Type B pancreatic cell (in vitro differentiated cells): ENCODE measurements around the gene CDKL2. TPM values are rescaled to one million over a fixed set of nuclear protein-coding genes. Genes with fewer than 3 reads are reported as not detected.
"Not testable (repeated sequence)": the region's sequence is repeated elsewhere in the genome, so short reads cannot be mapped to it uniquely, and the experiment has no call there.

Experiments used
- DNase-seq: peaks from one replicate; pipeline ENCODE4 v3.0.0; 2021; ENCODE audit warnings: mixed read lengths; ENCODE audit not compliant: unreplicated experiment; ENCODE audit errors: extremely low spot score
- H3K27ac Mint-ChIP-seq: 2 replicates; pipeline ENCODE4 v1.8.0; 2021; ENCODE audit warnings: mild to moderate bottlenecking, mixed read lengths
- H3K27me3 Mint-ChIP-seq: 2 replicates; pipeline ENCODE4 v1.8.0; 2021; ENCODE audit warnings: mixed read lengths
- H3K36me3 Mint-ChIP-seq: 2 replicates; pipeline ENCODE4 v1.8.0; 2021; ENCODE audit warnings: mixed read lengths
- H3K4me1 Mint-ChIP-seq: one replicate; pipeline ENCODE4 v1.8.0; 2021; ENCODE audit warnings: mixed read lengths; ENCODE audit not compliant: unreplicated experiment
- H3K4me3 Mint-ChIP-seq: 2 replicates; pipeline ENCODE4 v1.8.0; 2021; ENCODE audit warnings: mild to moderate bottlenecking, mixed read lengths
- H3K9me3 Mint-ChIP-seq: 2 replicates; pipeline ENCODE4 v1.8.0; 2021; ENCODE audit warnings: mixed read lengths
- total RNA-seq: library from RNA; stranded (reverse); gene quantifications from 2 replicates; pipeline ENCODE4 v1.2.1, GENCODE V29; 2021; ENCODE audit warnings: low replicate concordance
- TF ChIP-seq, protein P1 (sequence below): fragments of 200-600 bp; sonication (generic); conservative IDR thresholded peaks from 2 replicates; pipeline ENCODE4 v1.5.0; 2021; ENCODE audit warnings: antibody characterized with exemption, mild to moderate bottlenecking

The CDKL2 gene
- total RNA-seq, 1 donor from 2014 or later, result 2.6 TPM

- TF ChIP-seq, protein P1, sequence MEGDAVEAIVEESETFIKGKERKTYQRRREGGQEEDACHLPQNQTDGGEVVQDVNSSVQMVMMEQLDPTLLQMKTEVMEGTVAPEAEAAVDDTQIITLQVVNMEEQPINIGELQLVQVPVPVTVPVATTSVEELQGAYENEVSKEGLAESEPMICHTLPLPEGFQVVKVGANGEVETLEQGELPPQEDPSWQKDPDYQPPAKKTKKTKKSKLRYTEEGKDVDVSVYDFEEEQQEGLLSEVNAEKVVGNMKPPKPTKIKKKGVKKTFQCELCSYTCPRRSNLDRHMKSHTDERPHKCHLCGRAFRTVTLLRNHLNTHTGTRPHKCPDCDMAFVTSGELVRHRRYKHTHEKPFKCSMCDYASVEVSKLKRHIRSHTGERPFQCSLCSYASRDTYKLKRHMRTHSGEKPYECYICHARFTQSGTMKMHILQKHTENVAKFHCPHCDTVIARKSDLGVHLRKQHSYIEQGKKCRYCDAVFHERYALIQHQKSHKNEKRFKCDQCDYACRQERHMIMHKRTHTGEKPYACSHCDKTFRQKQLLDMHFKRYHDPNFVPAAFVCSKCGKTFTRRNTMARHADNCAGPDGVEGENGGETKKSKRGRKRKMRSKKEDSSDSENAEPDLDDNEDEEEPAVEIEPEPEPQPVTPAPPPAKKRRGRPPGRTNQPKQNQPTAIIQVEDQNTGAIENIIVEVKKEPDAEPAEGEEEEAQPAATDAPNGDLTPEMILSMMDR, result no peak
- no peaks in the 10 kb centered on the region for H3K27me3 Mint-ChIP-seq
- H3K4me1 Mint-ChIP-seq, result no peaks in the 10 kb centered on the region
- H3K4me3 Mint-ChIP-seq, result no peak overlapping the region
- no peak for DNase-seq
- peaks cover 4% of the 10 kb centered on the region for H3K36me3 Mint-ChIP-seq
- H3K9me3 Mint-ChIP-seq, result no peaks in the 10 kb centered on the region
- no peak overlapping the region for H3K27ac Mint-ChIP-seq
Measured at GRCh38 chr4:75542824-75543223, 87.5 kb downstream of the CDKL2 start.

GRCh38 chr4:75537308-75537707 lies 93.0 kb downstream of the CDKL2 start:
- H3K36me3 Mint-ChIP-seq, result peaks cover 15% of the 10 kb centered on the region
- not testable (repeated sequence) for DNase-seq, H3K4me1 Mint-ChIP-seq

GRCh38 chr4:75533926-75534325 lies 96.4 kb downstream of the CDKL2 start:
- not testable (repeated sequence) for H3K27ac Mint-ChIP-seq, H3K4me3 Mint-ChIP-seq, H3K27me3 Mint-ChIP-seq, H3K4me1 Mint-ChIP-seq, DNase-seq
- H3K9me3 Mint-ChIP-seq, result peaks cover 14% of the 10 kb centered on the region
- H3K36me3 Mint-ChIP-seq, result peaks cover 41% of the 10 kb centered on the region

More at GRCh38 chr4:75537308-75537707, 93.0 kb downstream of the CDKL2 start:
- H3K27ac Mint-ChIP-seq, H3K9me3 Mint-ChIP-seq, H3K27me3 Mint-ChIP-seq, H3K4me3 Mint-ChIP-seq: not testable (repeated sequence)

- not testable (repeated sequence) for H3K27ac Mint-ChIP-seq, H3K27me3 Mint-ChIP-seq, H3K4me1 Mint-ChIP-seq, H3K4me3 Mint-ChIP-seq, DNase-seq
- peaks cover 14% of the 10 kb centered on the region for H3K9me3 Mint-ChIP-seq
- peaks cover 38% of the 10 kb centered on the region for H3K36me3 Mint-ChIP-seq
Measured at GRCh38 chr4:75533339-75533887, 96.9 kb downstream of the CDKL2 start.

DNA sequence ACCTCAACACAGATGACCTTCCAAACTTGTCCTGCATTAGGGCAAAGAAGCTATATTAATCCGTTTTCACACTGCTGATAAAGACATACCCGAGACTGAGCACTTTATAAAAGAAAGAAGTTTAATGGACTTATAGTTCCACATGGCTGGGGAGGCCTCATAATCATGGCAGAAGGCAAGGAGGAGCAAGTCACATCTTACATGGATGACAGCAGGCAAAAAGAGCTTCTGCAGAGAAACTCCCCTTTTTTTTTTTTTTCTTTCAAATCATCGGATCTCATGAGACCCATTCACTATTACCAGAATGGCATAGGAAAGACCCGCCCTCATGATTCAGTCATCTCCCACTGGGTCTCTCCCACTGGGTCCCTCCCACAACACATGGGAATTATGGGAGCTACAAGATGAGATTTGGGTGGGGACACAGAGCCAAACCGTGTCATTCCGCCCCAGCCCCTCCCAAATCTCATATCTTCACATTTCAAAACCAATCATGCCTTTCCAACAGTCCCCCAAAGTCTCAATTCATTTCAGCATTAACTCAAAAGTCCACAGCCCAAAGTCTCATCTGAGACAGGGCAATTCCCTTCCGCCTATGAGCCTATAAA lies 98.7 kb downstream of the CDKL2 start:
- H3K27me3 Mint-ChIP-seq, H3K27ac Mint-ChIP-seq, H3K4me1 Mint-ChIP-seq, H3K4me3 Mint-ChIP-seq, DNase-seq: not testable (repeated sequence)
- Mint-ChIP-seq H3K9me3 (peaks cover 14% of the 10 kb centered on the region), H3K36me3 (peaks cover 41% of the 10 kb centered on the region)

DNA sequence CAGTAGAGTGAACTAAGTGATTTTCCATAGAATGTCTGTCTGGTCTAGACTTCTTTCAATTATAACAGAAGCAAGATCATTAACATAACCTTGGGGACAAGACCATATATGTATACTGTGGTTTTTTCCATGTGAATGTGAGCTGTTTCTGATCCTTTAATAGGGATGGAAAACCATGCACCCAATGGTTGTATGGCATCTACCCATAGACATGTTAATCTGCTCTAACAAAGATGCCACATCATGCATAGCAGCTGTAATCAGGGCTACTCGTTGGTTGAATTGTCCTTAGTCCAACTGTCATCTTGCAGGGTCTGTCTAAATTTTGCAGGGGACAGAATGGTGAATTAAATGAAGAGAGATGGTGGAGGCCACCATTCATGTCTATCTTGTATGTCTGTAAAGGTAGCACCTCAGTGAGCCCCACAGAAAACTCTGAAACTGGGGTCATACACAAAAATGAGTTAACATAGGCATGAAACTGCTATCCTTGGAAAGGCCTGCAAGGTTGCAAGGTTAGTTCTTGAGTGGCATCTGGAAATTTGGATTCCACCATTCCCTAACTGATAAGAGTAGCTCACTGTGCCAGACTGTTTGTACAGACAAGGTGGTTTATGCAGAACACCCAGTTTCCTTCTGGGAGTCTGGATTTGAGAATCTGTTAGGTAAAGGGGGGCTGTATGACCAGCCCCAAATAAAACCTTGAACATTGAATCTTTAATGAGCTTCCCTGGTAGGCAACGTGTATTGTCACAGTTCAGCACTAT lies 99.6 kb downstream of the CDKL2 start:
- DNase-seq, result no peak
- H3K27ac Mint-ChIP-seq, result no peak overlapping the region
- H3K27me3 Mint-ChIP-seq, result no peaks in the 10 kb centered on the region
- no peaks in the 10 kb centered on the region for H3K4me1 Mint-ChIP-seq
- TF ChIP-seq, protein P1, result no peak
- H3K9me3 Mint-ChIP-seq, result peaks cover 14% of the 10 kb centered on the region
- H3K36me3 Mint-ChIP-seq, result peaks cover 47% of the 10 kb centered on the region
- H3K4me3 Mint-ChIP-seq, result no peak overlapping the region

Other genes with a start within 250 kb of the CDKL2 start
- 31.5 and 35.4 TPM in 2 replicates for gene RCHY1, start 116.1 kb downstream of the CDKL2 start, total RNA-seq
- gene THAP6, start 116.1 kb downstream of the CDKL2 start, total RNA-seq, result 15.1 and 19.1 TPM in 2 replicates
- not detected in 2 replicates for gene ODAPH, start 74.5 kb downstream of the CDKL2 start, total RNA-seq
- gene G3BP2, start 42.9 kb upstream of the CDKL2 start, total RNA-seq, result 129 and 133 TPM in 2 replicates
- 55.4 and 63.7 TPM in 2 replicates for gene USO1, start 94.0 kb upstream of the CDKL2 start, total RNA-seq